Activated T-cell treated with anti-CD3 and anti-CD28 coated beads for 1 hour (primary cell): ENCODE data around the gene MINDY3.
A peak's percentile ranks its signal among the peaks of the same experiment; 100 is the strongest.
"Not testable (repeated sequence)": the region's sequence is repeated elsewhere in the genome, so short reads cannot be mapped to it uniquely, and the experiment has no call there.

Experiments used
- DNase-seq: peaks from one replicate; pipeline ENCODE4 v3.0.0-alpha.2; 2020; ENCODE audit warnings: low read depth

The MINDY3 gene

DNA sequence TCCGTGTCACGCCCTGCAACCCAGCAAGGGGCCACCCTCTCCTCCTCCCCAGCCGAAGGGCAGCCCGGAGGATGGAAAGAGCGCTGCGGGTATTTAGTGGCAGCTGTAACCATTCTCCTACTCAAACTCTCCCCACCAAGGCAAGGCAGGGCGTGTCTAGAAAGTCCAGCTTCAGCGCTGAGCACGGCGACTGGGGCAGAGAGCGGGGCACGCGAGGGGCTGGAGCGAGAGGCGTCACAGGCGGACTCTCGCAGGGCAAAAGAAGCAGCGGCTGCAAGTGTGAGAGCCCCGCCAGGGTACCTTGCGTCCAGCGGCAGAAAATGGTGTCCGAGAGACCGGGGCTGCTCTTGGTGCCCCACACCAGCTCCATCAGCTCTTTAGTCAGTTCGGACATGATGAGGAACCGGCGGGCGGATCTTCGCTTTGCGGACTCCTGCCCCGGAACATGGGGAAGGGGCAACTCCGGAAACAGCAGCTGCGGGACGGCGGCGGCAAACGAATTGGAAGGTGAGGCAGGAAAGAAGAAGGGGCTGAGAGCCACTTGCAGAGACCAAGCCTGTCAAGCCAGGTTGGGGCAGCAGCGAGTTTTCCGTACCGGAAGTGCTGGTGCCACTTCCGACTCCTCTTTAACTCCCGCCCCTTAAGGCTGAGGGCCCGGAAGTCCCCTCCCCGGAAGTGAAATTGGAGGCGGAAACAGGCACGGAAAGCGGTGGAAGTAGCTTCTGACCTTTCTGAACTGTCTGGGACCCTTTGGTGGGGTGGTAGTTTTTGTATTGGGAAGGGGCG, at the start of gene MINDY3:
TSS of gene MINDY3 (minus strand) at position 602 of the 786 bp plus-strand sequence. CDS start at position 394, 208 bp downstream.
- DNase-seq: peak; percentile 70

DNA sequence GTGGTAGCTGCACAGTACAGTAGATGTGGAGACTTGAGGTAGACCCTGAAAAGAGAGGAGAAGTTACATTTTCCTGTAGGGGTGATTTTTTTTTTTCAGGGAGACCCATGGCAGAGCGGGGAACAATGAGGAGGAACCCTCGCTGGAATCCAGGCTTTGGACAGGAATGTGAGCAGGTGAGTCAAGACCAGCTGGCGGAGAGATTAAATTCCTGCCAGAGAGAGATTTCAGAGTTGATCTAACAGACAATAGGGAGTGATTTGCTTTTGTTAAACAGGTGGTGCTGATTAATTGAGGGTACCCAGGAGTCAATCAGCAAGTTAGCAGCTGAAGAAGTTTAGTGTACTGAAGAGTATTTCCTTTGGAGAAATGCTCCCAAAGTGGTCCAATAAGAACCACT, 41.6 kb upstream of the MINDY3 start:
- DNase-seq: no peak

DNA sequence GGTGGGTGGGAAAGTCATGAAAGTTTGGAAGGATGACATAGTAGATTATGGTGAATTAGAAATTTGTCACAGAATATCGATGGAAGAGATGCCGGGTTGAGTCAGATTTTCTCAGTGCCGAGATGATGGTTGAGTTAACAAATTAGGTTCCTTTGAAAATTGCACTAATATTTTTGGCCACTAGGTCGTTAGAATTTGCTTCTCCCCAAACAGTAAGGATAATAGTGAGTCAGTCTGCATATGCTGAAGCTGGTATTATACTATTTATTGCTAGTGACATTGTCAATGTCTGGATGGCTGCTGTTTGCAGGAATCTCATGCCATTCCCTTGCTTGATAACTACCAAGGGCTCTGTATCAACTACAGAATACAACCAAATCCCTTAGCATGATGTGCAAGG, 37.7 kb upstream of the MINDY3 start:
- no peak for DNase-seq

DNA sequence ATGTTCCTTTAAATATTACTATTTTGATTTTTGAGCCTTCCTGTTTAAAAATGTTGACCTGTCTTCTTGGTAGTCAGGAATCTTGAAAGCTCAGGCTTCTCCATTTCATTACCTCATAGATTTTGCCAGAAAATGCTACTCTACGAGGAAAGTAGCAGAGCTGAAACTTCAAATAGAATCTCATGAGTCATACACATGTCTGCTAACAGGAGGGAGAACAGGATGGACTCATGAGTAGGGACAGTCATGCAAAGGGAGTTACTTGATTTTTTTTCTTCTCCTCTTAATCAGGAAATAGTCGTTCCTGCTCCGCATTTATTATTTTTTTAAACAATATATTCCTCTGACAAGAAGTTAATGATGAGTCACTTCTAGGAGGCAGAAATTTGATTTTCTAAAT, 37.0 kb upstream of the MINDY3 start:
- DNase-seq: no peak

DNA sequence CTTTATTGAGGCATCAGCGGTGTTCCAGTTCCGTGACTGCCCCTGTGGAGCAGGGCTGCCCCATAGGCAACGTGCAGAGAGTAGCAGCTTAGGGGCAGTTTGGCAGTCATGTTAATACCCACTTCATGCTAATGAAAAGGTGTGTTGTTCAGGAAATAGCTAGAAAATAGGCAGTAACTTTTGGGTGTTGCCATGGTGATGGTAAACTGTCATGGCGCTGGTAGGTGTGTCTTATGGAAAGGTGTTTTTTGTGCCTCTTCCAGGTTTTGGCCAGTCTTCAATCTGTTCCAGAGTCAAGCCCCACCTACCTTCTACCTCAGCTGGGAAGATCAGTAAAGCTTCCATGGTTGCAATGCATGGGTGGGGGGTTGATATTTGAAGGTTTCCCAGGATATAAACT, 36.3 kb upstream of the MINDY3 start:
- DNase-seq: no peak

DNA sequence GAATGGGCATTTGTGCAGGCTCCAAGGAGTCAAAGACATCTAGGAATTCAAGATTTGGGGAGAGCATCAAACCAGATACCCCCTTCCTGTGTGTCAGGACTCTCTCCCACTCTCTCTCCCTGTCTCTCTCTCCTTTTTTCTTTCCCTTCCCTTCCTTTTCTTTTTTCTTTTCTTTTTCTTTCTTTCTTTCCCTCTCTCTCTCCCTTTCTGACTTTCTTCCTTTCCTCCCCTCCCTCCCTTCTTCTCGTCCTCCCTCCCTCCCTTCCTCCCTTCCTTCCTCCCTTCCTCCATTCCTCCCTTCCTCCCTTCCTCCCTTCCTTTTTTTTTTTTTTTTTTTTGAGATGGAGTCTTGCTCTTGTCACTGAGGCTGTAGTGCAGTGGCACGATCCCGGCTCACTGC, 24.1 kb upstream of the MINDY3 start:
- DNase-seq: no peak

DNA sequence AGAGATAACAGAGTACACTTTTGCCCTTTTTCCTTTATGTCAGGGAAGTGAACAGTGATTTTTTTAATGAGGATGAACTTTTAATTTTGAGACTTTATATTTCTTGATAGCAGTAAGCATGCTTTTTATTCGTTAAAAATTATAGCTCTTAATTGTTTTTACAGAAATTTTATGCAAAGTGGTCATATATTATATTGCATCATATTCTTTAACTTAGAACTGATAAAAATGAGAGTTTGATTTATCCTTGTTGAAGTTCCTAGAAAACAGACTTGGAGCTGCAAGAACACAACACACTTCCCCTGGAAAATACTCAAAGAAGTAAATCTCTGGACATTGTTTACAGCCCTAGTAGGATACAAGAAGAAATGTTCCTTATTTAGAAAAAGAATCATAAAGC, 21.2 kb upstream of the MINDY3 start:
- no peak for DNase-seq

DNA sequence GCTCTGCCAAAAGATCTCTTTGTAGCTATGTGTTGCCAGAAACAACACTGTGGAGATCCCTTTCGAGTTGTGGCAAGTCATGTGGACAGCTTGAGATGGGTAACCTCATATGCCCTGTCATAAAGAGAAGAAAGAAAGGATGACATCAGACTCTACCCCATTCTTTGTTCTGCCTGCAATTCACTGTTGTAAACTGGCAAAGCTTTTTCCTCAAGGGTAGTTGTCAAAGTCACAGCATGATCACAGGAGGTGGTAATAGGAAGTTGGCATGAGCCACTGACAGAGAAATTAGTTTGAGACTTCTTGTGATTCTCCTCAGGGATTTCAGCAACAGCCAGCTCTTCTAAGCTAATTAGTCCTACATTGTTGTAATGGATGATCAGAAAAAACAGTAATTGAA, 19.4 kb upstream of the MINDY3 start:
- DNase-seq: no peak

DNA sequence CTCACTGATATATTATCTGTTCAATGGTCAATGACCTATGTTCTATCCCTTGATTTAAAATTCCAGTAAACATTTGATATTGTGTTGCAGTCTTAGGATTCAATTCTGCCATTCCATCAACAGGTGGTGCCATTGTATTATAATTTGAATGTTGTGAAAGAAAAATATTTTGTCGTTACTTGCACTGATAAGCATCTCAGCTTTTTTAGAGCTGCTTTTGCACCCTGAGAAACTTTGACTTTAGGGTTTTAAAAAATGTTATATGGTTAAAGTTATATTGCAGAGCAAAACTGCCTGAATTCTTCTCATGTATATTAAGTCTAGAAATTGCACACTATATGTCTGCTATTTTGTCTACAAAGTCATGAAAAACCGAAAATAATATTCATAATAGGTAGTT, 18.8 kb upstream of the MINDY3 start:
- DNase-seq: no peak

DNA sequence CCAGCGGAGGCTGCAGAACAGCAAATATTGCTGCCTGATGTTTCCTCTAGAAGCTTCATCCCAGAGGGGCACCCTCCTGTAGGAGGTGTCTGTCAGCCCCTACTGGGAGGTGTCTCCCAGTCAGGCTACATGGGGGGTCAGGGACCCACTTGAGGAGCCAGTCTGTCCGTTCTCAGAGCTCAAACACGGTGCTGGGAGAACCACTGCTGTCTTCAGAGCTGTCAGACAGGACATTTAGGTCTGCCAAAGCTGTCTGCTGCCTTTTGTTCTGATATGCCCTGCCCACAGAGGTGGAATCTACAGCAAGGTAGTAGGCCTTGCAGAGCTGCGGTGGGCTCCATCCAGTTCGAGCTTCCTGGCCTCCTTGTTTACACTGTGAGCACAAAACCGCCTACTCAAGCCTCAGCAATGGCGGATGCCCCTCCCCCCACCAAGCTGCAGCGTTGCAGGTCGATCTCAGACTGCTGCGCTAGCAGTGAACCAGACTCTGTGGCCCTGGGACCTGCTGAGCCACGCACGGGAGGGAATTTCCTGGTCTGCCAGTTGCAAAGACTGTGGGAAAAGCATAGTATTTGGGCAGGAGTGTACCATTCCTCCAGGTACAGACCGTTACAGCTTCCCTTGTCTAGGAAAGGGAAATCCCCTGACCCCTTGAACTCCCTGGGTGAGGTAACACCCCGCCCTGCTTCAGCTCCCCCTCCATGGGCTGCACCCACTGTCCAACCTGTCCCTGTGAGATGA, 17.7 kb upstream of the MINDY3 start:
- no peak for DNase-seq

DNA sequence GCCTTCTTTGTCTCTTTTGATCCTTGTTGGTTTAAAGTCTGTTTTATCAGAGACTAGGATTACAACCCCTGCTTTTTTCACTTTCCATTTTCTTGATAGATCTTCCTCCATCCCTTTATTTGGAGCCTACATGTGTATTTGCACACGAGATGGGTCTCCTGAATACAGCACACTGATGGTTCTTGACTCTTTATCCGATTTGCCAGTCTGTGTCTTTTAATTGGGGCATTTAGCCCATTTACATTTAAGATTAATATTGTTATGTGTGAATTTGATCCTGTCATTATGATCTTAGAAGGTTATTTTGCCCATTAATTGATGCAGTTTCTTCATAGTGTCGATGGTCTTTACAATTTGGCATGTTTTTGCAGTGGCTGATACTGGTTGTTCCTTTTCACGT, 16.0 kb upstream of the MINDY3 start:
- DNase-seq: not testable (repeated sequence)

DNA sequence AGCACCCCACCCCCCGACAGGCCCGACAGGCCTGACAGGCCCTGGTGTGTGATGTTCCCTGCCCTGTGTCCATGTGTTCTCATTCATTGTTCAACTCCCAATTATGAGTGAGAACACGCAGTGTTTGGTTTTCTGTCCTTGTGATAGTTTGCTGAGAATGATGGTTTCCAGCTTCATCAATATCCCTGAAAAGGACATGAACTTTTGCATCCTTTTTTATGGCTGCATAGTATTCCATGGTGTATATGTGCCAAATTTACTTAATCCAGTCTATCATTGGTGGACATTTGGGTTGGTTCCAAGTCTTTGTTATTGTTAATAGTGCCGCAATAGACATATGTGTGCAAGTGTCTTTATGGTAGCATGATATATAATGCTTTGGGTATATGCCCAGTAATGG, 12.3 kb upstream of the MINDY3 start:
- DNase-seq: not testable (repeated sequence)

DNA sequence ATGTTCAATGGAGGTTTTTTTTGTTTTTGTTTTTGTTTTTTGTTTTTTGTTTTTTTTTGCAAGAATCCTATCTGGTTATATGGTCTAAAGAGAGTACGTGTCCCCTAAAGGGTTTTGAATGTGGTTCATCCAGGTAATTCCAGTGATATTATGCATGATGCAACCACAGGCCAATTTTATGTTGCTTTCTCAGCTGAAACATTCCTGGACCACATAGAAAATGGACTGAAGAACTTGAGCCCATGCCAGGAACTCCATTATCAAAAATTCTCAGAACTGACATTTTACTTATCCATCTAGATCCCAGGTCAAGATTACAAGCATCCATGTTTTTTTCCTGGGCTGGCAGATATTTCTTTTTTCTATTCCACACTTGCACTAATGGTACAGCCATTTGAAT, 11.5 kb upstream of the MINDY3 start:
- no peak for DNase-seq

DNA sequence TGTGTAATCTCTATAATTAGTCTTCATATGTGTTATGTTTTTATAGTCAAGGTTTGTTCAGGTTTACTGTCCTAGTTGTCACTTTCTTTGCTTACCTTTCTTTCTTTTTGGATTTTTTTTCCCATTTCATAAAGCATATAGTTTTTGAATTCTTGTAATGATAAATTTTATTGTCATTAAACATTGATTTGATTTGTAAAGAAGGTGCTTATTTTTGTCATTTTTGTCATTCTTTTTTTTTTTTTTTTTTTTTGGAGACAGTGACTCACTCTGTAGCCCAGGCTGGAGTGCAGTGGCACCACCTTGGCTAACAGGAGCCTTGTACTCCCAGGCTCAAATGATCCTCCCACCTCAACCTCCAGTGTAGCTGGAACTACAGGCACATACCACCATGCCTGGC, 9.6 kb upstream of the MINDY3 start:
- no peak for DNase-seq

DNA sequence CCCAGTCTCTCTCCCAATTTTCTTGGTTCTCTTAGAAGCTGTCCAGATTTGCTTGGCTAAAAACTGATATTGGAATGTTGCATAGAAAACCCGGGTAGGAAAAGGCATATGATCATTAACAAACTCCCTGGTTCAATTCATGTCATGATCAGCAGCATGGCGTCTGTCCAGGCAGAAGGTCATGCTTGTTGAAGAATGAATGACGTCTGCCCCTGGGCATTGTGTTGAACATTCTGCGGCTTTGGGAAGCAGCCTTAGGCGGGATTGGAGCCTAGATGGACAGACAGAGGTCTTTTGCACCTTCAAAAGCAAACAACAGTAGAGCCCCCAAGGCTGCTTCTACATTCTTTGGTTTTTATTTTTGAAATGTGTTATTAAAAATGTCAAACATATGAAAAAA, 7.7 kb upstream of the MINDY3 start:
- DNase-seq: no peak

DNA sequence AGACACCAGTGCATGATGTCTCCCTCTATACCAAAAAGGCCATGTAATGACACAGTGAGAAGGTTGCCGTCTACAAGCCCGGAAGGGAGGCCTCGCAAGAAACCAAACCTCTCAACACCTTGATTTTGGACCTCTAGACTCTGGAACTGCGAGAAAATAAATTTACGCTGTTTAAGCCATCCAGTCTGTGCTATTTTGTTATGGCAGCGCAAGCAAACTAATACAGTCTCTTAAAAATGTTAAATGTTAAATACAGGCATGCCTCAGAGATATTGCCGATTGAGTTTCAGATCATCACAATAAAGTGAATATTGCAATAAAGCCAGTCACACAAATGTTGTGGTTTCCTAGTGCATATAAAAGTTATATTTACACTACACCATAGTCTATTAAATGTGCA, 5.0 kb upstream of the MINDY3 start:
- DNase-seq: no peak

DNA sequence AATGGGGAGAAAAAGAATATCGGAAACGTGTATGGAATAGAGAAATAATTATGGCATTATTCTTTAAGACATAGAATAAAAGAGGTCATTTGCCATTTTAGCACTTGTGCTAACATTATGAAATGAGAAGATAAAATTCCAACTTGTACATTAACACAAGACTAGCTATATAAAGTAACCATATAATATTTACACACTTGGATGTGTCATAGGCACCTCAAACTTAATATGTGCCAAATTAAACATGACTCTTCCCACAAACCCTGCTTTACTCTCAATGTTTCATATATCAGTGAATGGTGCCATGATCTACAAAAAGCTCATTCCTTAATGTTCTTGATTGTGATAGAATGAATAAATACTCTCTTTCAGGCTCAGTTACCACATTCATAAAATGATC, 4.1 kb upstream of the MINDY3 start:
- DNase-seq: no peak

DNA sequence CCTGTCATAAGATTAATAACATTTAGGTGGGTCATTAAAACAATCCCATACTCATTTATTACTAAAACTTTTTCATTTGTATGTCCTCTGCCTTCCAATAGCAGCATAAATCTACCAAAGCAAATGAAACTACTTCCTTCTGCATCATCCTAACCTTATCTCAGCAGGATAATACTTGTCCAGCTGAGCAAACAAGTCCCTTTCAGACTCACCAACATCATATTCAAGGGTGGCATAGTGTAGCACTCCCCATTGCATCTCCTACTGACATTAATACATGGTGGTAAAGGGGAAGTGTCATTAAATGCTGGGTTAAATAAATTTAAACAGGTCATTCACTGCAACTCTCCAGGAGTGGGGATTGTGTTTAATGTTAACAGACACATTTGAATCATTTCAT, 3.4 kb upstream of the MINDY3 start:
- no peak for DNase-seq

DNA sequence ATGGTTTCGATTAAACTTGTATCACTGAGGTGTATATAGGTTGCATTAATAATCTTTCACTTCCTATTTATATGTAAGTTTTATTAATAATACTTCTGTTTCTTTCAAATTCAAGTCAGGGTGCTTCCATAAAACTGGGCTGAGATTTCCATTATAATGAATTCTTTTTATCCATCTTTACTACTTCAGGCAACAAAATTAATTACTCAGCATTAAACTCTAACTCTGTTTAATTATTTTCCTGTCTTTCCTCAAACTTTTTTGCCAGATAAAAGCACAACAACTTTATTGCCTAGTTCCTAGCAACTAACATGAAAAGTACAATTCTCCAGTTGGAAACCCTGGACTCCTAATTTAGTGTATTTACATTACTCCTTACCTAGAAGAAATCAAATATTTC, 3.0 kb upstream of the MINDY3 start:
- no peak for DNase-seq

DNA sequence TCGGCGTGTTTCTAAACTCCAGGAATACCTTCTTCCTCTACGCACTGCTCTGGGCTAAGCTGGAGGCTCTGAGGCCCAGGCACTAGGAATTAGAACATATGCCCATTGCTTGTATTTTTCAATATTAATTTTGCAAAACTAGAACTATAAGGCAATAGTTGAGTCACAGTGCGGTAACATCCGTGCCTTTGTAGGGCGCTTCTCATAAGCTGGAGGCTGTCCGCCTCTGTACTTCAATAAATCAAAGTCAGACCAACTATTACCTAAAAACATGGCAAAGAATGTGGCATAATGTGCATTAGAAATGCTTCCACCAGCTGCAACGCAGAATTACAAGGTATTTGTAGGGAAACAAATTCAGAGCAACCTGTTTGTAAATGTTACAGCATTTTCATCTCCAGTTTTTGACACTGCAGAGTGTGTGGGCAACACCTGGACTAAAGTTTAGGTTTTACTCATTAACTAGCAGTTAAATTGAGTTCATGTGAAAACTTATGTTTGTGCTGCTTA, 440 bp upstream of the MINDY3 start:
- no peak for DNase-seq

DNA sequence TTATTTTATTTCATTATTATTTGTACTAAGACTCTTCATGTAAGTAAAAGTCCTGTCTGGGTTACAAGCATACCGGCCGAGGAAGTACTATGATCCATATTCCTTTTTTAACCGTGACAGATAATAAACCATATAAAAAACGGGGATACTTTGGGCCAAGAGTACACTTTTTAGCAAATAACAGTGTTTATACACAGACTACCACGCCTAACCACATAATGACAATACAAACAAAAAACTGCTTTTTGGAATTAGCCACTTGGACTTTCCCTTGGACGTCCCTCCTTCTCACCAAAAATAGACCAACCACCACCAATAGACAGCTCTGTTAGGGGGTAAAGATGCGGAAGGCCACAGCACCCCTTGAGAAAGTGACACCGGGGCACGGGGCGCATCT, 800 bp downstream of the MINDY3 start:
- DNase-seq: no peak

DNA sequence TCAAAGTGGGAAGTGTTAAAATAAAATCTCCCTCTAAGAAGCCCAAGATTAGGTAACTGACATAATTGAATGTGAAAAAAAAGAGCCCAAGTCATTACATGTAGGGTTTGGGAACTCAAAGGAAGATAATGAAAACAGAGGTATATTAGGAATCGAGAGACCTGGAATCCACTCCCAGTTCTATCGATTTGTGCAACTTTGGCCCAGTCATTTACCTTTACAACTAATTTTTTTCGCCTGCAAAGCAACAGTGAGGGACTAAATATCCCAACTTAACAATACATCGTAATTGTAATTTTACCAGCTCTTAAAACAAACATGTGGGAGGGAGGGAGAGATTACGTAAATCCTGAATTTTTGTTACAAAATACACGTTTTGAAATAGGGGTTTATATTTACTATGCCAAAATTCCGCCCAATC, 1.4 kb downstream of the MINDY3 start:
- no peak for DNase-seq

DNA sequence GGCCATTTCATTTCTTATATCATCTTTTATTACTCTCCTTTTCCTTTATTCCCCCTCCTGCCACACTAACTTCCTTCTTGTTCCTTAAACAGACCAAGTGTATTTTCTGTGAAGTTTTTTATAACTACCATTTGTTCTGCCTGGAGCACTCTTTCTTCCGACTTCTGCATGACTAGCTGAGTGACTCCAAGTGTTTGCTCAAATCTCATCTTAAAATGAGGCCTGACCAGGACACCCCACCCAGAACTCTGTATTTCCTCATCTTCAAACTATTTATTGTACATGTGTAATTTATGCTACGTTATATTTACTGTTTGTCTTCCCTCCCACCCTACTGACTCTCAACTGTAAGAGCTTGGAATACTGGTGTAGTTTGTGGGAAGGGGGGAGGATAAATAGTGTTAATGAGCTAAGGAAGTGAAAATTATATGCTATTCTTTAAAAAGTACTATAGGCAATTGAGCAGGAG, 3.2 kb downstream of the MINDY3 start:
- no peak for DNase-seq
